Prostate gland (tissue), 2 donors: Measurements from ENCODE around the gene DSTYK. TPM values are rescaled to one million over a fixed set of nuclear protein-coding genes. Genes with fewer than 3 reads are reported as not detected.

ENCODE experiments used
- DNase-seq: peaks from one replicate; pipeline ENCODE4 v3.0.0-alpha.2; 2019; ENCODE audit warnings: low spot score
- H3K27ac ChIP-seq, 2 donors: fragments of 200-600 bp; sonication (generic); 2 replicates each; pipeline ENCODE4 v1.5.1; 2017 to 2019
- H3K27me3 ChIP-seq: fragments of 200-600 bp; sonication (generic); replicated peaks from 2 replicates; pipeline ENCODE4 v1.5.1; 2019; ENCODE audit not compliant: insufficient read depth
- H3K36me3 ChIP-seq, 2 donors: fragments of 200-600 bp; sonication (generic); 1 replicate in 1 of 2; 2 replicates in 1 of 2; pipeline versions ENCODE4 v1.5.1 to v1.8.1; 2017 to 2019
- H3K4me1 ChIP-seq: fragments of 200-600 bp; sonication (generic); replicated peaks from 2 replicates; pipeline ENCODE4 v1.5.1; 2019
- H3K4me3 ChIP-seq, 2 donors: fragments of 200-600 bp; sonication (generic); 2 replicates each; pipeline ENCODE4 v1.5.1; 2017 to 2019
- H3K9me3 ChIP-seq: fragments of 200-600 bp; sonication (generic); 2 replicates; pipeline ENCODE4 v1.5.1; 2017
- POLR2A ChIP-seq: fragments of 450-650 bp; IDR thresholded peaks from one replicate; pipeline ENCODE4 v1.6.1; 2016; ENCODE audit warnings: antibody characterized with exemption, mild to moderate bottlenecking
- POLR2AphosphoS5 ChIP-seq: sonication (generic); formaldehyde crosslinking; IDR thresholded peaks from one replicate; pipeline ENCODE4 v1.6.1; 2017; ENCODE audit warnings: antibody characterized with exemption
- WGBS: methylation state at CpG from one replicate; pipeline ENCODE4 v1.1.5; 2018; 5-methylcytosine and 5-hydroxymethylcytosine counted together
- intact Hi-C: fragments of 100-400 bp; cut with DNase I; formaldehyde crosslinking; loops from one replicate; pipeline ENCODE4 v1.14.2; 2022
- total RNA-seq, 2 donors: library from RNA; depleted of rRNA; stranded (reverse); fragments of >200 nt; gene quantifications; one replicate each; pipeline ENCODE4 v1.1.0, GENCODE V29; 2016
- TF ChIP-seq, protein P1 (sequence below), 4 experiments: fragments of 200-600 bp in 2 of 4; fragments of 450-650 bp in 2 of 4; sonication (generic) in 2 of 4; IDR thresholded peaks; 1 replicate in 3 of 4; 2 replicates in 1 of 4; pipeline ENCODE4 v1.5.1; 2016 to 2019; ENCODE audit warnings: antibody characterized with exemption in 4 of 4, mild to moderate bottlenecking in 2 of 4, moderate library complexity in 2 of 4

DSTYK gene
- total RNA-seq, 2 donors from 2014 or later: 9.7 to 16.9 TPM

DNA sequence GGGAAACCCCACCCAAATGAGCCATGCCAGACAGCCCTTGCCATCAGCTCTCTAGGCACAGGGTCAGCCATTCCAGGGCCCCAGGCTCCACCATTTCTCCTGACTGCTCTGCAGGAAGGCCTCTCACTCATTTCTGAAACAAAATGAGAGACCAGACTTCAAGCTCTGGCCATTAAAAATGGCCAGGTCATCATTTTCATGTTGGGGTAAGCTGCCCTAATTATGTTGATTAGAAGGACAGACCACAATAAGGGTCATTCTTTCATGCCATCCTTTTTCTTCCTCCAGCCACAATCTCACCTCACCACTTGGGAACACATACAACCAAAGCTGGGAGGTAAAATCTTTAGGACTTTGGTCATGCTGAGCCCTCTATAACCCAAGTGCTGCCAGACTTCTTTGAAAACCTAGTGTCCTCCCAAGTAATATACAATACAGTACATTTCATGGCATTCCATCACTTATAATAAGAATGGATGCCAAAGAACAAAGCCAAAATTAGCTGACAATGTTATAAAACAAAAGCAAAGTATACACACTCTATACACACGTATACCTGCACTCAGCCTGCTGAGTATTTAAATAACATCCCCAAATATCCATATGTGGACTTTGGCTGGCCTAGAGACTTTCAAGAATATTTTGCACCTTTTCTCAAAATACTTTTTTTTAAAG lies 67.3 kb downstream of the DSTYK start:
- no peak for DNase-seq
- 65% methylated on average over 1 of the region's 1 CpG for WGBS
- H3K27me3 ChIP-seq: no peaks in the 10 kb centered on the region
- no peak overlapping the region for H3K27ac ChIP-seq
- no peak overlapping the region for H3K4me3 ChIP-seq
- TF ChIP-seq POLR2A: no peak
- TF ChIP-seq POLR2AphosphoS5: no peak
- TF ChIP-seq, protein P1, sequence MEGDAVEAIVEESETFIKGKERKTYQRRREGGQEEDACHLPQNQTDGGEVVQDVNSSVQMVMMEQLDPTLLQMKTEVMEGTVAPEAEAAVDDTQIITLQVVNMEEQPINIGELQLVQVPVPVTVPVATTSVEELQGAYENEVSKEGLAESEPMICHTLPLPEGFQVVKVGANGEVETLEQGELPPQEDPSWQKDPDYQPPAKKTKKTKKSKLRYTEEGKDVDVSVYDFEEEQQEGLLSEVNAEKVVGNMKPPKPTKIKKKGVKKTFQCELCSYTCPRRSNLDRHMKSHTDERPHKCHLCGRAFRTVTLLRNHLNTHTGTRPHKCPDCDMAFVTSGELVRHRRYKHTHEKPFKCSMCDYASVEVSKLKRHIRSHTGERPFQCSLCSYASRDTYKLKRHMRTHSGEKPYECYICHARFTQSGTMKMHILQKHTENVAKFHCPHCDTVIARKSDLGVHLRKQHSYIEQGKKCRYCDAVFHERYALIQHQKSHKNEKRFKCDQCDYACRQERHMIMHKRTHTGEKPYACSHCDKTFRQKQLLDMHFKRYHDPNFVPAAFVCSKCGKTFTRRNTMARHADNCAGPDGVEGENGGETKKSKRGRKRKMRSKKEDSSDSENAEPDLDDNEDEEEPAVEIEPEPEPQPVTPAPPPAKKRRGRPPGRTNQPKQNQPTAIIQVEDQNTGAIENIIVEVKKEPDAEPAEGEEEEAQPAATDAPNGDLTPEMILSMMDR (IDR thresholded peaks at IDR 0.05): no peak
- H3K4me1 ChIP-seq: no peaks in the 10 kb centered on the region
- intact Hi-C loops: loop anchor here (5.0 kb wide), 2 partner anchors 113 to 157 kb away; no protein-coding TSS in a partner anchor
- no peaks in the 10 kb centered on the region for H3K36me3 ChIP-seq
- H3K9me3 ChIP-seq: no peaks in the 10 kb centered on the region

DNA sequence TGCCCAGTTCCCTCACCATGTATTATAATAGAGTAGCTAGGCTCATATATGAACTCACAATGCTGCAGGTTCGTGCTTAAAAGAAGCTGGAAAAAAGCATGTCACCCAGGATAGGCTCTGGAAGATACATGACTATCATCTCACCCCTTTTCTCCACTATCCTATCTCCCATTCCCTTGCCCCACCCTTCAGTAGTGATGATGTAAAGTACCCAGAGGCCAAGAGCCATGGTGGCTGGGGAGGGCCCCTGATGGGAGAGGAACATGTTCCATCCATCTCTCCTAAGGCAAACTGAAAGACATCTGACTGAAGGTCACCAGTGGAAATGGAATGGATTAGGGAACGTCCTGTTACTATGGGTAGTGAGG lies 69.4 kb downstream of the DSTYK start:
- 35% methylated on average over 2 of the region's 2 CpGs for WGBS
- no peak overlapping the region for H3K27ac ChIP-seq
- intact Hi-C loops: loop anchor here (5.0 kb wide), 2 partner anchors 115 to 155 kb away; no protein-coding TSS in a partner anchor

DNA sequence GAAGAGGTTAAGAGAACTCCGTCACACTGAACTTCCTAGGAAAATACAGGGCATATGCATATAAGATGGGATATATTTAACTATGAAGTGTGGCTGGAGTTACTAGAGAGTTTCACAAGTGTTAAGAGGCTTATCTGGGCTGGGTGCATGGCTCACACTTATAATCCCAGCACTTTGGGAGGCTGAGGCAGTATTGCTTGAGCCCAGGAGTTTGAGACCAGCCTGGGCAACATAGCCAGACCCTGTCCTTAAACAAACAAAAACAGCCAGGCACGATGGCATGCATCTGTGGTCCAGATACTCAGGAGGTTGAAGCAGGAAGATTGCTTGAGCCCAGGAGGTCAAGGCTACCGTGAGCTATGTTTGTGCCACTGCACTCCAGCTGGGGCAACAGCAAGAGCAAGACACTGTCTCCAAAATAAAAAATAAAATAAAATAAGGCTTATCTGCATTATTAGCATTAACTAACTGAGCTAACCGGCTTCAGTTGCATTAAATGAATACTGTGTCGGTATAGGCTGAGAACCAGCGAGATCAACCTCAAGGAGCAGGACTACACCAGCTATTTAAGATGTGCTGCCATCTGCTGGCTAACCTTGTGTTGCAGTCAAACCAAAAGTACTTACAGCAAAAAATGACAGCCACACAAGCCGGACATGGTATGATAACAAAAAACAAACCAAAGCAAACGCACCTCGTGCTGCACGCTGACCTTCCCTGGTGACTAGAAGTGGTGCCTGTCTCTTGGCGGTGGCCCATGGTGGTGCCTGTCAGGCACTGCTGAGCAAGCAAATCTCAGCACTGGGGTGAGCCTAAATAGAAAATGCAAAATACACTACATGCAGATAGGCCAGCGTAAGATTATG lies 70.0 kb downstream of the DSTYK start:
- intact Hi-C loops: loop anchor here (5.0 kb wide), 2 partner anchors 116 to 154 kb away; no protein-coding TSS in a partner anchor
- WGBS: 22% methylated on average over 12 of the region's 12 CpGs
- no peaks in the 10 kb centered on the region for H3K27me3 ChIP-seq
- H3K9me3 ChIP-seq: no peaks in the 10 kb centered on the region
- H3K36me3 ChIP-seq: no peaks in the 10 kb centered on the region
- H3K4me1 ChIP-seq: no peaks in the 10 kb centered on the region
- DNase-seq: peak; percentile 62
- no peak overlapping the region for H3K27ac ChIP-seq
- no peak overlapping the region for H3K4me3 ChIP-seq
- TF ChIP-seq, protein P1 (IDR thresholded peaks at IDR 0.05): peak in 3 of 4 experiments; percentile 68 to 72 (median 71)
- peak; percentile 38 for TF ChIP-seq POLR2AphosphoS5
- no peak for TF ChIP-seq POLR2A

More for the DNA sequence above, 69.4 kb downstream of the DSTYK start:
- H3K36me3 ChIP-seq: no peaks in the 10 kb centered on the region
- no peak for DNase-seq
- no peak overlapping the region for H3K4me3 ChIP-seq
- H3K4me1 ChIP-seq: no peaks in the 10 kb centered on the region
- H3K27me3 ChIP-seq: no peaks in the 10 kb centered on the region
- TF ChIP-seq, protein P1 (IDR thresholded peaks at IDR 0.05): no peak
- TF ChIP-seq POLR2AphosphoS5 (no peak), POLR2A (no peak)
- H3K9me3 ChIP-seq: no peaks in the 10 kb centered on the region

DNA sequence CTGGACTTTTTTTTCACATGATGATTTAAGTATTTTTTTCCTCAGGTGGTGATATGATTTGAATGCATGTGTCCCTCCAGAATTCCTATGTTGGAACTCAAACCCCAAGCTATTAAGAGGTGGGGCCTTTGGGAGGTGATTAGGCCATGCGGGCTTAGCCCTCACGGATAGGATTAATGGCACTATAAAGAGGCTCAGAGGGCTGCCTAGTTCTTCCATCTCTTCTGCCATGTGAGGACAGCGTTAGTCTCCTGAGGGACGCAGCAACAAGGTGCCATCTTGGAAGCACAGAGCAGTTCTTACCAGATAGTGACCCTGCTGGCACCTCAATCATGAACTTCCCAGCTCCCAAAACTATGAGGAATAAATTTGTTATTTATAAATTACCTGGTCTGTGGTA lies 71.4 kb downstream of the DSTYK start:
- Histone ChIP-seq H3K27ac (no peak overlapping the region), H3K36me3 (no peaks in the 10 kb centered on the region), H3K4me3 (no peak overlapping the region), H3K4me1 (no peaks in the 10 kb centered on the region), H3K9me3 (no peaks in the 10 kb centered on the region), H3K27me3 (no peaks in the 10 kb centered on the region)
- TF ChIP-seq, protein P1 (IDR thresholded peaks at IDR 0.05): no peak
- no peak for TF ChIP-seq POLR2A
- no peak for TF ChIP-seq POLR2AphosphoS5
- 78% methylated on average over 4 of the region's 4 CpGs for WGBS
- DNase-seq: no peak
- intact Hi-C loops: loop anchor here (5.0 kb wide), 2 partner anchors 117 to 153 kb away; no protein-coding TSS in a partner anchor
